Measurements from ENCODE around the gene NALCN. TPM values are rescaled to one million over a fixed set of nuclear protein-coding genes. Genes with fewer than 3 reads are reported as not detected.

NALCN gene
- total and polyA plus RNA-seq, 2 of the 8 experiments (the other 6 are each of a cell fraction or from before 2014, with no cell fraction given) = 0.26 to 0.54 TPM

DNA sequence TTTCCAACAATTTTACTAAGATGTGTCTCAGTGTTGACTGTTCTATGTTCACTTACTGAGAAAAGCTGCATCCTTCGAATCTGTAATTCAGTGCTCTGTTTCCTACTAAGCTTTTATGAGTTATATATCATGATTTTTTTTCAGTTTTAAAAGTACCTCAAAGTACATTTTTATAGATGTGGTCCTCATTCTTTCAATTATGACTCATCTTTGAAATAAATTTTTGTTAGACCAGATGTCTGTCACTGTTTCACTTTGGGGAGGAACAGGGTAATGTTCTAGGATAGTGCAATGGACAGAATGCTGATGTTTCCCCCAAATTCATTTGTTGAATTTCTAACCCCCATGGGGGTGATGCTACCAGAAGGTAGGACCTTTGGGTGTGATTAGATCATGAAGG, 74.8 kb downstream of the NALCN start:
- Histone ChIP-seq H4K8ac (ENCODE audit: extremely low read depth, insufficient read depth, low read length) (no peak overlapping the region), H3K14ac (ENCODE audit: insufficient read length) (no peak overlapping the region), H3K79me2 (ENCODE audit: control insufficient read depth in 1 of 2, insufficient read depth in 2 of 2, low read length in 2 of 2) (no peaks in the 10 kb centered on the region), H4K5ac (ENCODE audit: insufficient read length, low read depth, low read length) (no peak overlapping the region), H2BK5ac (ENCODE audit: low read depth, low read length) (no peak overlapping the region), H2AFZ (ENCODE audit: low read length) (no peak overlapping the region), H3K79me1 (ENCODE audit: low read depth, low read length) (no peaks in the 10 kb centered on the region), H2AK5ac (ENCODE audit: low read depth, low read length) (no peak overlapping the region), H4K91ac (replicated peaks; ENCODE audit: insufficient read length, low read length) (no peak overlapping the region), H3K4me3 (ENCODE audit: extremely low read depth in 1 of 4, insufficient read depth in 2 of 4, low read depth in 3 of 4, low read length in 4 of 4) (no peak overlapping the region), H2BK12ac (ENCODE audit: low read depth, low read length) (no peak overlapping the region), H3K56ac (replicated peaks; ENCODE audit: insufficient read length, low read depth, low read length) (no peak overlapping the region), H3K9me3 (ENCODE audit: insufficient read depth in 2 of 2, low read depth in 1 of 2, low read length in 1 of 2) (no peaks in the 10 kb centered on the region), H3K27ac (ENCODE audit: low read depth, low read length) (no peak overlapping the region), H3K4me2 (ENCODE audit: insufficient read depth in 1 of 2, low read depth in 2 of 2, low read length in 2 of 2) (no peak overlapping the region), H3K23me2 (ENCODE audit: low read depth, low read length) (no peaks in the 10 kb centered on the region), H3K23ac (ENCODE audit: insufficient read length) (no peak overlapping the region), H3K18ac (ENCODE audit: extremely low read depth, low read length) (no peak overlapping the region), H3K4me1 (replicated peaks in 1 of 4; ENCODE audit: control insufficient read depth in 3 of 4, insufficient read depth in 4 of 4, low read length in 3 of 4) (no peaks in the 10 kb centered on the region), H4K20me1 (replicated peaks in 1 of 2; ENCODE audit: control insufficient read depth in 1 of 2, insufficient read depth in 2 of 2, low read length in 2 of 2) (no peaks in the 10 kb centered on the region), H3K4ac (replicated peaks; ENCODE audit: insufficient read length, low read depth, low read length) (no peak overlapping the region), H3K27me3 (replicated peaks in 1 of 4; ENCODE audit: control insufficient read depth in 3 of 4, extremely low read depth in 1 of 4, insufficient read depth in 3 of 4, low read length in 3 of 4) (no peaks in the 10 kb centered on the region), H3K36me3 (ENCODE audit: control insufficient read depth in 2 of 4, insufficient read depth in 4 of 4, low read length in 3 of 4) (no peaks in the 10 kb centered on the region), H2BK15ac (ENCODE audit: low read length) (no peak overlapping the region), H2BK20ac (ENCODE audit: low read length) (no peak overlapping the region), H2BK120ac (replicated peaks; ENCODE audit: low read depth, low read length) (no peak overlapping the region), H3K9ac (replicated peaks in 1 of 4; ENCODE audit: extremely low read depth in 1 of 4, low read depth in 3 of 4, low read length in 3 of 4) (no peak overlapping the region)
- CTCF ChIA-PET (ENCODE audit: partially characterized antibody) = no interaction called here
- WGBS, 2 experiments (ENCODE audit: extremely low coverage in 1 of 2, insufficient coverage in 1 of 2, insufficient read length in 1 of 2, insufficient replicate concordance in 2 of 2, low coverage in 1 of 2, low lambda C conversion rate in 2 of 2, missing lambda C conversion rate in 1 of 2) = 86% methylated on average over 1 of the region's 1 CpG; no CpG with 5 or more reads in 1 of the 2 experiments
- FAIRE-seq (no peak), DNase-seq (ENCODE audit: low read depth in 1 of 2, low spot score in 2 of 2) (no peak)
- TF ChIP-seq POLR2AphosphoS5 (IDR thresholded peaks at IDR 0.05; ENCODE audit: low read depth, low read length) = no peak
- TF ChIP-seq RNF2 (IDR thresholded peaks at IDR 0.05; ENCODE audit: borderline replicate concordance, low read depth, low read length, missing control alignments, poor library complexity, severe bottlenecking) = no peak
- no peak for TF ChIP-seq RFX5 (IDR thresholded peaks at IDR 0.05; ENCODE audit: borderline replicate concordance, low read depth, low read length)
- TF ChIP-seq CEBPB (IDR thresholded peaks at IDR 0.05; ENCODE audit: low read depth, low read length) = no peak
- TF ChIP-seq MAFK (IDR thresholded peaks at IDR 0.05; ENCODE audit: low read depth, low read length) = no peak
- TF ChIP-seq EZH2 (IDR thresholded peaks at IDR 0.05; ENCODE audit: low read depth, low read length, severe bottlenecking) = no peak
- no peak for TF ChIP-seq CBX5 (IDR thresholded peaks at IDR 0.05; ENCODE audit: low read depth, low read length)
- TF ChIP-seq BRCA1 (IDR thresholded peaks at IDR 0.05; ENCODE audit: low read depth, low read length) = no peak
- POLR2A ChIA-PET (ENCODE audit: partially characterized antibody) = interaction anchor here (1.0 kb wide), 1 partner anchor 11 kb away, joined by 3 read pairs; no protein-coding TSS in a partner anchor

Data from H1 (cell line).